C4-2B (cell line): Measurements from ENCODE around the gene PALS2.

ENCODE experiments used
- H3K27ac ChIP-seq: fragments of 450-650 bp; 2 replicates; pipeline ENCODE4 v1.5.1; 2017
- ZFX ChIP-seq: fragments of 450-650 bp; IDR thresholded peaks from 2 replicates; pipeline ENCODE4 v1.6.1; 2017
- TF ChIP-seq, protein P1 (sequence below): fragments of 450-650 bp; conservative IDR thresholded peaks from 2 replicates; pipeline ENCODE4 v1.5.1; 2017; ENCODE audit warnings: mild to moderate bottlenecking

Gene PALS2, protein sequence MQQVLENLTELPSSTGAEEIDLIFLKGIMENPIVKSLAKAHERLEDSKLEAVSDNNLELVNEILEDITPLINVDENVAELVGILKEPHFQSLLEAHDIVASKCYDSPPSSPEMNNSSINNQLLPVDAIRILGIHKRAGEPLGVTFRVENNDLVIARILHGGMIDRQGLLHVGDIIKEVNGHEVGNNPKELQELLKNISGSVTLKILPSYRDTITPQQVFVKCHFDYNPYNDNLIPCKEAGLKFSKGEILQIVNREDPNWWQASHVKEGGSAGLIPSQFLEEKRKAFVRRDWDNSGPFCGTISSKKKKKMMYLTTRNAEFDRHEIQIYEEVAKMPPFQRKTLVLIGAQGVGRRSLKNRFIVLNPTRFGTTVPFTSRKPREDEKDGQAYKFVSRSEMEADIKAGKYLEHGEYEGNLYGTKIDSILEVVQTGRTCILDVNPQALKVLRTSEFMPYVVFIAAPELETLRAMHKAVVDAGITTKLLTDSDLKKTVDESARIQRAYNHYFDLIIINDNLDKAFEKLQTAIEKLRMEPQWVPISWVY

DNA sequence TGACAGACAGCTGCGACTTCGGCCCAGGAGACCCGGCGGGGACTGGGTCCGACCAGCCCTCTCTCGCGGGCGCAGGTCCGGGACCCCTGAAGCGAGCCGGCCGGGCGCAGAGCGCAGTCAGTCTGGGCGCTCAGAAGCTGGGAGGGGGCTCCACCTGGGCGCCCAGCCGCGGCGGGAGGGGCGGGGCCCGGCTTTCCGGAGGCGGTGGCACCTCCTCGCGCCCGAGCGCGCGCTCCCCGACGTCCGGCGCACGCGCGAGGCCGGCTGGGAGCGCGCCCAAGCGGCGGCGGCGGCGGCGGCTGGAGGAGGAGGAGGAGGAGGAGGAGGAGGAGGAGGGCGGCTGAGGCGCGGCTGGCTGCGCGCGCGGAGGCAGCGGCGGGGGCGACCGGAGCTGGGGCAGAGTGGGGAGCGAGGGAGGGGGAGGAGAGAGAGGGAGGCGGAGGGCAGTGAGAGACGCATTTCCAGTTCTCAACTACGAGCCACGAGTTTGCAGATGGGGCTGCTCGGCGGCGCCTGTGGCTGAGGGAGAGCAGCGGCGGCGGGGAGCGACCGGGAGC, at the start of gene PALS2:
TSS of gene PALS2 (plus strand) at position 456 of the 557 bp plus-strand sequence. CDS start 50,216 bp downstream, outside the sequence.
- peak within 1 kb of the TSS; percentile 71 for H3K27ac ChIP-seq
- TF ChIP-seq ZFX: no peak
- TF ChIP-seq, protein P1, sequence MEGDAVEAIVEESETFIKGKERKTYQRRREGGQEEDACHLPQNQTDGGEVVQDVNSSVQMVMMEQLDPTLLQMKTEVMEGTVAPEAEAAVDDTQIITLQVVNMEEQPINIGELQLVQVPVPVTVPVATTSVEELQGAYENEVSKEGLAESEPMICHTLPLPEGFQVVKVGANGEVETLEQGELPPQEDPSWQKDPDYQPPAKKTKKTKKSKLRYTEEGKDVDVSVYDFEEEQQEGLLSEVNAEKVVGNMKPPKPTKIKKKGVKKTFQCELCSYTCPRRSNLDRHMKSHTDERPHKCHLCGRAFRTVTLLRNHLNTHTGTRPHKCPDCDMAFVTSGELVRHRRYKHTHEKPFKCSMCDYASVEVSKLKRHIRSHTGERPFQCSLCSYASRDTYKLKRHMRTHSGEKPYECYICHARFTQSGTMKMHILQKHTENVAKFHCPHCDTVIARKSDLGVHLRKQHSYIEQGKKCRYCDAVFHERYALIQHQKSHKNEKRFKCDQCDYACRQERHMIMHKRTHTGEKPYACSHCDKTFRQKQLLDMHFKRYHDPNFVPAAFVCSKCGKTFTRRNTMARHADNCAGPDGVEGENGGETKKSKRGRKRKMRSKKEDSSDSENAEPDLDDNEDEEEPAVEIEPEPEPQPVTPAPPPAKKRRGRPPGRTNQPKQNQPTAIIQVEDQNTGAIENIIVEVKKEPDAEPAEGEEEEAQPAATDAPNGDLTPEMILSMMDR: no peak

DNA sequence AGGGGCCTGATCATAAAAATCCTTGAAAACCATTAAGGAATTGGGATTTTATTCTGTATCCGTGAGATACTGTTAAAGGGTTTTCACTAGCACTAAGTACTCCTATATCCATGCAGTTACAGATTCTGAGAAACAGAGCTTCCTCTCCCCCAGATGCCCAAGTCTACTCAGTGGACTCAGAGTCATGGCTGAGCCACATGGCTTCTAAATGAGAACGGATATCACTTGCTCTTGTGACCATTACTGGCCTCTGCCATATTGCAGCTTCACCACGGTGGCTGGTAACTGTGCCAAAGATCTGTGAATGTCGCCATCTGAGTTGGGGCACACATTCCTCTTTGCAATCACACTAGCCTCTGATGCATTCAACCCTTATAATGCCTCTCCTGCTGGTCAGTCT, 42.0 kb upstream of the PALS2 start:
- H3K27ac ChIP-seq: no peak overlapping the region
- TF ChIP-seq ZFX: no peak
- TF ChIP-seq, protein P1: no peak

DNA sequence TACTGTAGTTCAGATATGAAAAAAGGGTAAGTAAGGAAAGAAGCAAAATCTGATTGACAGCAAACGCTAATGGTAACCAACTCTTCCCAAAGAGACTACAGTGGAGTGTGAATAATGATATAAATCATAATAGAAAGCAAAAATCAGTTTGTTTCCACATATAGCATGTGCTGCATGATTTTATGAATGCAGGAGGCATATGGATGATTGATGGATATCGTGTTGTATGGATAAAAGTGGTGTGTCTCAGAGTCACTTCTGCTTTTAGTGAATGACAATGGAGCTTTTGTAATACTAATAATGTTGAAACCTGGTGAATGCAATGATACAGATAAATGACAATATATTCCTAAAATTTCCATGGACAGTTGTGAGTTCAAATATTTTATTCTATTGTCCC, 36.6 kb upstream of the PALS2 start:
- no peak for TF ChIP-seq ZFX
- TF ChIP-seq, protein P1: no peak
- H3K27ac ChIP-seq: no peak overlapping the region

DNA sequence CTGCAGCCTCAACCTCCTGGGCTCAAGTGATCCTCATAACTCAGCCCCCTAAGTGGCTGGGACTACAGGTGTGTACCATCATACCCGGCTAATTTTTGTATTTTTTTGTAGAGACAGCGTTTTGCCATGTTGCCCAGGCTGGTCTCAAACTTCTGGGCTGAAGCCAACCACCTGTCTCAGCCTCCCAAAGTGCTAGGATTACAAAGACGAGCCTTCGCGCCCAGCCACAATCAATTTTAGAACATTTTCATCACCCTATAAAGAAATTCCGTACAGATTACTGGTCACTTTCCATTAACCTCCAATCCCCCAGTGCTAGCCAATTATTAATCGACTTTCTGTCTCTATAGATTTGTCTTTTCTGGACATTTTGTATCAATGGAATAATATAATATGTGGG, 32.3 kb upstream of the PALS2 start:
- TF ChIP-seq ZFX: no peak
- TF ChIP-seq, protein P1: no peak
- H3K27ac ChIP-seq: no peak overlapping the region

DNA sequence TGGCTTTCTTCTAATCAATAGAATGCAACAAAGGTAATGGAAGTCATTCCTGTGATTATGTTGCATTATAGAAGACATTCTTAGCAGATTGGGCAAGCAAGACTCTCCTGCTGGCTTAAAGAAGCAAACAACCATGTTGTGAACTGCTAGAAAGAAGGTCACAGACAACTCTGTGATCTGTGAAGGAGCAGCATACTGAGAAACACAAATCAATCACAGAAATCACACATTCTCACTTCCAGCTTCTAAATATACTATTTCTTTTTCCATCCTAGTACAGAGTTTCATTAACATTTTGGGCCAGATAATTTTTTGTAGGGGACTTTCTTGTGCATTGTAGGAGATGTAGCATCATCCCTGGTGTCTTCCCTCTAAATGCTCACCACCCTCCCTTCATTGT, 28.0 kb upstream of the PALS2 start:
- TF ChIP-seq ZFX: no peak
- TF ChIP-seq, protein P1: no peak

DNA sequence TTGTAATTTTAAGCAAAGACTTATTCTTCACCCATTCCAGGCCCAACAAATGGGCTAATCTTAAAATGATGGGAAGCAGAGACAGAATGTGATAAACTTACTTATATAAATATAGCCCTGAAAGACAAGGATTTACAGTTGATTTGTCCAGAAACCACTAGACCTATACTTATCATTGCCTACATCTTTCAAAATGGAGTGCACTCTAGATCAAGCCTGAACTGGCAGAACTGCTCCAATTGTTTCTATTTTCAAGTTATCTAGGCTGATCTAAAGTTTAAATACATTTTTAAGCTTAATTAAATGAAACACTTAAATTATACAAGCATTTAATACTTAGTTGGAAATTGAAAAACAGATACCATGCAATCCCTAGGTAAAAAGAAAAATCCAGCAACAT, 24.9 kb upstream of the PALS2 start:
- TF ChIP-seq, protein P1: no peak
- TF ChIP-seq ZFX: no peak
- no peak overlapping the region for H3K27ac ChIP-seq

More for the DNA sequence above, 28.0 kb upstream of the PALS2 start:
- H3K27ac ChIP-seq: no peak overlapping the region

DNA sequence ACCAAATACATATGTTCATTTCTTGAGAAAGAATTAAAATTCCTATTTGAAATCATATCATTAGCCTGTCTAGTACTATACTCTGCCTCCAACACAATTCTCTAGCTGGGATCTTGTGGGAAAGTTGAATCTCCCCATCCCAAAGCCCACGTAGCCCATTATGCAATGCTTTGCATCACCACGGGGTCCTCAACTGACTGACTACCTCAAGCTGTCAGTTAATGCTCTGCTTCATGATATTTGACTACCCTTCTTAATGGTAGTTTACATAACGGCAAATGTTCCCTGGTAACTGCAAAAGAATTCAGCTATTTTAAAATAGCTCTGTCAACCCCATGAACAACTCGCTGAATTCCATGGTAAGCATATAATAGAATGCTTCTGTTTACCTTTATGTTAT, 23.3 kb upstream of the PALS2 start:
- no peak overlapping the region for H3K27ac ChIP-seq
- TF ChIP-seq ZFX: no peak
- TF ChIP-seq, protein P1: no peak
